IMR-90 (cell line): ENCODE results near the gene DESI1. TPM values are rescaled to one million over a fixed set of nuclear protein-coding genes. Genes with fewer than 3 reads are reported as not detected.

Experiments
- ATAC-seq: fragments of 200-7000 bp; cut with Tn5 transposase; 2 replicates; pipeline ENCODE4 v1.9.1; 2020; ENCODE audit warnings: low read depth, mild to moderate bottlenecking, moderate library complexity
- BruUV-seq: library from RNA; stranded (reverse); fragments of 400-500 nt; replicated peaks from 2 replicates; lab custom pipeline; 2021; lab: Mats Ljungman, UMichigan
- CTCF ChIA-PET: fragments of 300-600 bp; formaldehyde crosslinking; extraction: SDS; loops from one replicate; lab custom pipeline; 2021; ENCODE audit warnings: antibody characterized with exemption; lab: Yijun Ruan, JAX
- POLR2A ChIA-PET: fragments of 300-600 bp; sonication (Branson Sonifier 250); formaldehyde crosslinking; loops from one replicate; lab custom pipeline; 2022; ENCODE audit warnings: antibody characterized with exemption; ENCODE audit not compliant: unreplicated experiment; lab: Charles Lee
- DNase-seq: peaks from one replicate; pipeline ENCODE4 v3.0.0; 2013
- H2AFZ ChIP-seq: replicated peaks from 2 replicates; pipeline ENCODE3; 2013; ENCODE audit warnings: low read length, mild to moderate bottlenecking; ENCODE audit not compliant: poor library complexity
- H2AK5ac ChIP-seq: 2 replicates; pipeline ENCODE4 v1.6.1; 2013; ENCODE audit warnings: low read depth, low read length, inconsistent platforms
- H2AK9ac ChIP-seq: replicated peaks from 2 replicates; pipeline ENCODE3; 2013; ENCODE audit warnings: mild to moderate bottlenecking, low read depth, low read length, moderate library complexity; ENCODE audit not compliant: poor library complexity
- H2BK120ac ChIP-seq: 2 replicates; pipeline ENCODE4 v1.6.1; 2013; ENCODE audit warnings: low read depth, low read length, inconsistent platforms
- H2BK15ac ChIP-seq: 3 replicates; pipeline ENCODE4 v1.6.1; 2013; ENCODE audit warnings: low read depth, low read length, inconsistent platforms
- H2BK20ac ChIP-seq: 2 replicates; pipeline ENCODE4 v1.6.1; 2013; ENCODE audit warnings: low read depth, mild to moderate bottlenecking, inconsistent platforms, low read length, moderate library complexity
- H2BK5ac ChIP-seq: 2 replicates; pipeline ENCODE4 v1.6.1; 2013; ENCODE audit warnings: mild to moderate bottlenecking, low read depth, low read length, inconsistent platforms; ENCODE audit not compliant: poor library complexity, severe bottlenecking
- H3K14ac ChIP-seq: replicated peaks from 2 replicates; pipeline ENCODE4 v1.6.1; 2013; ENCODE audit warnings: low read depth, low read length, inconsistent platforms
- H3K18ac ChIP-seq: 2 replicates; pipeline ENCODE4 v1.6.1; 2013; ENCODE audit warnings: low read depth, low read length, control low read depth
- H3K23ac ChIP-seq: 2 replicates; pipeline ENCODE4 v1.6.1; 2013; ENCODE audit warnings: low read depth, low read length, inconsistent platforms
- H3K27ac ChIP-seq: 2 replicates; pipeline ENCODE4 v1.5.1; 2013; ENCODE audit warnings: mild to moderate bottlenecking, control low read depth, low read length; ENCODE audit not compliant: insufficient read depth
- H3K27me3 ChIP-seq: 2 replicates; pipeline ENCODE4 v1.6.1; 2013; ENCODE audit warnings: low read length; ENCODE audit not compliant: control insufficient read depth, insufficient read depth
- H3K36me3 ChIP-seq: 2 replicates; pipeline ENCODE4 v1.6.1; 2013; ENCODE audit warnings: low read length, mixed read lengths; ENCODE audit not compliant: control insufficient read depth, insufficient read depth
- H3K4ac ChIP-seq: 2 replicates; pipeline ENCODE4 v1.6.1; 2013; ENCODE audit warnings: low read depth, low read length, inconsistent platforms
- H3K4me1 ChIP-seq: 2 replicates; pipeline ENCODE4 v1.6.1; 2013; ENCODE audit warnings: low read length, mixed read lengths; ENCODE audit not compliant: control insufficient read depth, insufficient read depth
- H3K4me2 ChIP-seq: 2 replicates; pipeline ENCODE4 v1.6.1; 2013; ENCODE audit warnings: low read depth, mild to moderate bottlenecking, control low read depth, low read length, moderate library complexity
- H3K4me3 ChIP-seq: 2 replicates; pipeline ENCODE4 v1.5.1; 2013; ENCODE audit warnings: low read depth, mild to moderate bottlenecking, control low read depth, low read length, moderate library complexity; ENCODE audit not compliant: insufficient read depth
- H3K56ac ChIP-seq: 2 replicates; pipeline ENCODE4 v1.6.1; 2013; ENCODE audit warnings: low read length, inconsistent platforms; ENCODE audit not compliant: insufficient read depth; ENCODE audit errors: extremely low read depth
- H3K79me1 ChIP-seq, 2 experiments: 2 replicates each; pipeline ENCODE4 v1.6.1; 2013; ENCODE audit warnings: low read length in 2 of 2, inconsistent platforms in 1 of 2, low read depth in 1 of 2
- H3K9ac ChIP-seq: 2 replicates; pipeline ENCODE4 v1.6.1; 2013; ENCODE audit warnings: low read depth, low read length, control low read depth
- H3K9me1 ChIP-seq: 2 replicates; pipeline ENCODE4 v1.6.1; 2013; ENCODE audit warnings: low read length, inconsistent platforms; ENCODE audit not compliant: insufficient read depth
- H3K9me3 ChIP-seq: 2 replicates; pipeline ENCODE4 v1.6.1; 2013; ENCODE audit warnings: low read length; ENCODE audit not compliant: control insufficient read depth, insufficient read depth
- H4K20me1 ChIP-seq: 2 replicates; pipeline ENCODE4 v1.6.1; 2013; ENCODE audit warnings: low read length, inconsistent platforms; ENCODE audit not compliant: insufficient read depth
- H4K5ac ChIP-seq: 2 replicates; pipeline ENCODE4 v1.6.1; 2013; ENCODE audit warnings: mild to moderate bottlenecking, low read depth, low read length, control low read depth
- H4K8ac ChIP-seq, 2 experiments: 2 replicates each; pipeline ENCODE4 v1.6.1; 2013; ENCODE audit warnings: low read depth in 2 of 2, low read length in 2 of 2, control low read depth in 1 of 2, inconsistent platforms in 1 of 2
- H4K91ac ChIP-seq: 2 replicates; pipeline ENCODE4 v1.6.1; 2013; ENCODE audit warnings: low read depth, low read length, inconsistent platforms; ENCODE audit not compliant: insufficient read depth
- BHLHE40 ChIP-seq: fragments of 150-350 bp; IDR thresholded peaks from 2 replicates; pipeline ENCODE4 v1.6.1; 2016; ENCODE audit warnings: mild to moderate bottlenecking, low read depth, low read length
- CEBPB ChIP-seq: IDR thresholded peaks from 2 replicates; pipeline ENCODE4 v1.6.1; 2012; ENCODE audit warnings: low read depth, low read length, improper control_type of control experiment
- CTCF ChIP-seq: conservative IDR thresholded peaks from 2 replicates; pipeline ENCODE4 v1.5.1; 2012; ENCODE audit warnings: mild to moderate bottlenecking, low read depth, low read length, improper control_type of control experiment
- ELK1 ChIP-seq: fragments of 150-350 bp; IDR thresholded peaks from 2 replicates; pipeline ENCODE4 v1.6.1; 2016; ENCODE audit warnings: low read depth, mild to moderate bottlenecking, low read length, moderate library complexity, borderline replicate concordance
- FOS ChIP-seq: fragments of 150-350 bp; IDR thresholded peaks from 2 replicates; pipeline ENCODE4 v1.6.1; 2016; ENCODE audit warnings: low read depth, low read length
- MAFK ChIP-seq: IDR thresholded peaks from 2 replicates; pipeline ENCODE4 v1.6.1; 2012; ENCODE audit warnings: low read depth, low read length, improper control_type of control experiment
- MAZ ChIP-seq: IDR thresholded peaks from 2 replicates; pipeline ENCODE4 v1.6.1; 2012; ENCODE audit warnings: low read depth, mild to moderate bottlenecking, low read length, improper control_type of control experiment, moderate library complexity, borderline replicate concordance
- MXI1 ChIP-seq: IDR thresholded peaks from 2 replicates; pipeline ENCODE4 v1.6.1; 2012; ENCODE audit warnings: low read depth, mild to moderate bottlenecking, low read length, moderate library complexity, borderline replicate concordance
- NFE2L2 ChIP-seq: fragments of 150-350 bp; IDR thresholded peaks from 2 replicates; pipeline ENCODE4 v1.6.1; 2016; ENCODE audit warnings: low read depth, mild to moderate bottlenecking, low read length
- POLR2A ChIP-seq: IDR thresholded peaks from 2 replicates; pipeline ENCODE4 v1.6.1; 2012; ENCODE audit warnings: mild to moderate bottlenecking, low read depth, low read length
- RAD21 ChIP-seq: IDR thresholded peaks from 2 replicates; pipeline ENCODE4 v1.6.1; 2012; ENCODE audit warnings: low read length, improper control_type of control experiment
- RCOR1 ChIP-seq: IDR thresholded peaks from 2 replicates; pipeline ENCODE4 v1.6.1; 2012; ENCODE audit warnings: mild to moderate bottlenecking, low read length, improper control_type of control experiment; ENCODE audit not compliant: insufficient replicate concordance
- SMC3 ChIP-seq: fragments of 150-350 bp; IDR thresholded peaks from 2 replicates; pipeline ENCODE4 v1.6.1; 2016; ENCODE audit warnings: low read depth, mild to moderate bottlenecking, antibody characterized with exemption, low read length, moderate library complexity
- USF2 ChIP-seq: fragments of 150-350 bp; IDR thresholded peaks from 2 replicates; pipeline ENCODE4 v1.6.1; 2017; ENCODE audit warnings: mild to moderate bottlenecking, antibody characterized with exemption, low read length, low read depth
- WGBS, 2 experiments: methylation state at CpG; one replicate each; pipeline versions ENCODE4 v1.1.5 to v1.1.7; 2013; ENCODE audit warnings: missing lambda C conversion rate in 2 of 2; ENCODE audit not compliant: insufficient read length in 1 of 2; ENCODE audit errors: extremely low coverage in 2 of 2; 5-methylcytosine and 5-hydroxymethylcytosine counted together
- dilution Hi-C: fragments of 300-500 bp; cut with HindIII; formaldehyde crosslinking; loops from one replicate; pipeline ENCODE4 v1.14.3; 2018; ENCODE audit warnings: low sequenced_read_pairs; ENCODE audit not compliant: unreplicated experiment
- in situ Hi-C: fragments of 300-500 bp; cut with MboI; formaldehyde crosslinking; loops from 3 replicates; pipeline ENCODE4 v1.14.3; 2019; ENCODE audit warnings: low sequenced_read_pairs, inconsistent platforms, mixed read lengths
- intact Hi-C: fragments of 100-400 bp; cut with micrococcal nuclease; formaldehyde crosslinking; loops from 2 replicates; pipeline ENCODE4 v1.10.0; 2022
- polyA plus RNA-seq, 3 experiments: library from polyadenylated mRNA; depleted of rRNA; stranded (reverse); fragments of >200 nt; gene quantifications; 2 replicates each; pipeline ENCODE4 v1.2.3, GENCODE V29; 2012; ENCODE audit warnings: low replicate concordance in 1 of 3
- total RNA-seq: library from RNA; depleted of rRNA; stranded (reverse); fragments of >200 nt; gene quantifications from 2 replicates; pipeline ENCODE4 v1.2.3, GENCODE V29; 2012

DESI1 gene
- total and polyA plus RNA-seq, 2 of the 4 experiments (the other 2 are of a cell fraction) = 14.5 to 24.9 TPM

GRCh38 chr22:41598081-41598480 is 22.8 kb downstream of the DESI1 start:
- ChIA-PET CTCF (interaction anchor here (1.6 kb wide), 1 partner anchor 9 kb away, joined by 5 read pairs; the partner anchor contains the start of gene PMM1), POLR2A (interaction anchor here (0.5 kb wide), 1 partner anchor 480 kb away, joined by 3 read pairs; no protein-coding TSS in a partner anchor)
- Histone ChIP-seq H3K27ac (peak overlapping the region; percentile 62), H2BK120ac (no peak overlapping the region), H3K9me1 (no peaks in the 10 kb centered on the region; the same call in 1 of the 2 replicates), H2AK9ac (peak overlapping the region; percentile 18), H3K4me2 (no peak overlapping the region), H2BK20ac (no peak overlapping the region), H3K36me3 (peaks cover 24% of the 10 kb centered on the region), H3K4ac (peak overlapping the region; percentile 62), H2AK5ac (peak overlapping the region; percentile 52), H3K18ac (no peak overlapping the region), H3K23ac (no peak overlapping the region), H2AFZ (peak overlapping the region; percentile 71), H3K79me1 (peaks cover 0 to 31% of the 10 kb centered on the region in 2 experiments; a peak in 2 of 4 replicates), H3K14ac (0 out of 2 replicates have a peak overlapping the region, but pooled peaks have one; percentile 16), H4K5ac (no peak overlapping the region), H4K91ac (no peak overlapping the region), H3K4me3 (no peak overlapping the region), H3K9ac (no peak overlapping the region), H2BK15ac (no peak overlapping the region), H3K56ac (no peak overlapping the region), H2BK5ac (peak overlapping the region; percentile 79), H3K4me1 (peaks cover 14% of the 10 kb centered on the region), H4K8ac (peak overlapping the region in 1 of 2 experiments; percentile 58; a peak in 1 of 4 replicates), H3K27me3 (no peaks in the 10 kb centered on the region), H3K9me3 (no peaks in the 10 kb centered on the region), H4K20me1 (peaks cover 11% of the 10 kb centered on the region)
- in situ Hi-C loops = no loop called here
- DNase-seq = peak; percentile 88
- no TSS peak for BruUV-seq
- dilution Hi-C loops = no loop called here
- no CpG with 5 or more reads among the region's 5 CpGs for WGBS, 2 experiments
- peak; percentile 31; the same call in 1 of the 2 replicates for TF ChIP-seq MAZ
- no peak for TF ChIP-seq USF2
- no peak for TF ChIP-seq RCOR1
- TF ChIP-seq MXI1 = no peak
- TF ChIP-seq FOS = peak; percentile 51
- peak; percentile 12; the same call in 1 of the 2 replicates for TF ChIP-seq CTCF
- peak; percentile 22; the same call in 1 of the 2 replicates for TF ChIP-seq BHLHE40
- TF ChIP-seq RAD21 = no peak
- TF ChIP-seq MAFK = no peak
- TF ChIP-seq NFE2L2 = no peak
- TF ChIP-seq ELK1 = no peak
- no peak for TF ChIP-seq SMC3
- TF ChIP-seq CEBPB = peak; percentile 85
- TF ChIP-seq POLR2A = no peak
- intact Hi-C loops = no loop called here
- peak; percentile 95 for ATAC-seq
